Liver (tissue), 9 donors: ENCODE data around the gene CXCL16. TPM values are rescaled to one million over a fixed set of nuclear protein-coding genes. Genes with fewer than 3 reads are reported as not detected.
"Not testable (repeated sequence)": the region's sequence is repeated elsewhere in the genome, so short reads cannot be mapped to it uniquely, and the experiment has no call there.

Experiments
- DNase-seq: peaks from one replicate; pipeline ENCODE4 v3.0.0-alpha.2; 2017; ENCODE audit warnings: low spot score
- H3K27ac ChIP-seq, 2 donors: one replicate each; pipeline ENCODE4 v1.7.0; 2013; ENCODE audit warnings: inconsistent platforms in 2 of 2, low read length in 2 of 2, control low read depth in 1 of 2, low read depth in 1 of 2, mild to moderate bottlenecking in 1 of 2
- H3K27me3 ChIP-seq, 4 donors: one replicate each; pipeline versions ENCODE4 v1.6.1 to v1.7.0; 2013; ENCODE audit warnings: low read length in 3 of 4, inconsistent platforms in 1 of 4, mild to moderate bottlenecking in 1 of 4, moderate library complexity in 1 of 4; ENCODE audit not compliant: control insufficient read depth in 4 of 4, insufficient read depth in 4 of 4
- H3K36me3 ChIP-seq, 4 donors: one replicate each; pipeline versions ENCODE4 v1.6.1 to v1.7.0; 2013; ENCODE audit warnings: low read length in 3 of 4, mild to moderate bottlenecking in 3 of 4, low read depth in 1 of 4, moderate library complexity in 1 of 4; ENCODE audit not compliant: control insufficient read depth in 4 of 4, insufficient read depth in 3 of 4
- H3K4me1 ChIP-seq, 4 donors: one replicate each; pipeline versions ENCODE4 v1.6.1 to v1.7.0; 2013; ENCODE audit warnings: low read length in 3 of 4, mild to moderate bottlenecking in 3 of 4, moderate library complexity in 1 of 4; ENCODE audit not compliant: control insufficient read depth in 4 of 4, insufficient read depth in 4 of 4
- H3K4me3 ChIP-seq, 3 donors: one replicate each; pipeline versions ENCODE4 v1.6.1 to v1.7.0; 2013; ENCODE audit warnings: low read length in 3 of 3, control low read depth in 1 of 3, low read depth in 1 of 3, mild to moderate bottlenecking in 1 of 3
- H3K9ac ChIP-seq, 2 donors: one replicate each; pipeline ENCODE4 v1.7.0; 2013; ENCODE audit warnings: low read length in 2 of 2, mild to moderate bottlenecking in 2 of 2, moderate library complexity in 2 of 2, control low read depth in 1 of 2, low read depth in 1 of 2
- H3K9me3 ChIP-seq, 4 donors: one replicate each; pipeline versions ENCODE4 v1.6.1 to v1.7.0; 2013; ENCODE audit warnings: low read length in 3 of 4; ENCODE audit not compliant: control insufficient read depth in 4 of 4
- ATF3 ChIP-seq: IDR thresholded peaks from 2 replicates; pipeline ENCODE4 v1.6.1; 2016; ENCODE audit warnings: antibody characterized with exemption
- EGR1 ChIP-seq, 2 donors: IDR thresholded peaks; 2 replicates each; pipeline ENCODE4 v1.6.1; 2016 to 2018; ENCODE audit warnings: antibody characterized with exemption in 2 of 2, low read depth in 2 of 2
- FOXA1 ChIP-seq: IDR thresholded peaks from 2 replicates; pipeline ENCODE4 v1.6.1; 2016; ENCODE audit warnings: antibody characterized with exemption
- FOXA2 ChIP-seq: IDR thresholded peaks from 2 replicates; pipeline ENCODE4 v1.6.1; 2016; ENCODE audit warnings: antibody characterized with exemption
- GABPA ChIP-seq, 2 donors: IDR thresholded peaks in 1 of 2; conservative IDR thresholded peaks in 1 of 2; 2 replicates each; pipeline ENCODE4 v1.6.1; 2016; ENCODE audit warnings: antibody characterized with exemption in 2 of 2, mild to moderate bottlenecking in 1 of 2, moderate library complexity in 1 of 2
- HNF4A ChIP-seq, 2 donors: conservative IDR thresholded peaks; 2 replicates each; pipeline ENCODE4 v1.6.1; 2016; ENCODE audit warnings: antibody characterized with exemption in 2 of 2, mild to moderate bottlenecking in 2 of 2
- HNF4G ChIP-seq: IDR thresholded peaks from 2 replicates; pipeline ENCODE4 v1.6.1; 2016; ENCODE audit warnings: antibody characterized with exemption
- JUND ChIP-seq, 2 donors: IDR thresholded peaks; 2 replicates each; pipeline ENCODE4 v1.6.1; 2016; ENCODE audit warnings: antibody characterized with exemption in 2 of 2
- NR2F2 ChIP-seq: IDR thresholded peaks from 2 replicates; pipeline ENCODE4 v1.6.1; 2016; ENCODE audit warnings: antibody characterized with exemption
- RAD21 ChIP-seq, 2 donors: IDR thresholded peaks; 2 replicates each; pipeline ENCODE4 v1.6.1; 2016; ENCODE audit warnings: antibody characterized with exemption in 2 of 2, mild to moderate bottlenecking in 2 of 2
- REST ChIP-seq: IDR thresholded peaks from 2 replicates; pipeline ENCODE4 v1.6.1; 2016; ENCODE audit warnings: antibody characterized with exemption, mild to moderate bottlenecking
- RXRA ChIP-seq, 2 donors: IDR thresholded peaks; 2 replicates each; pipeline ENCODE4 v1.6.1; 2017 to 2018; ENCODE audit warnings: antibody characterized with exemption in 2 of 2, mild to moderate bottlenecking in 1 of 2
- SP1 ChIP-seq: IDR thresholded peaks from 2 replicates; pipeline ENCODE4 v1.6.1; 2018; ENCODE audit warnings: antibody characterized with exemption, mild to moderate bottlenecking
- TAF1 ChIP-seq: conservative IDR thresholded peaks from 2 replicates; pipeline ENCODE4 v1.6.1; 2016; ENCODE audit warnings: antibody characterized with exemption, mild to moderate bottlenecking
- YY1 ChIP-seq: IDR thresholded peaks from 2 replicates; pipeline ENCODE4 v1.6.1; 2016; ENCODE audit warnings: antibody characterized with exemption, mild to moderate bottlenecking
- WGBS: extraction: QIAGEN DNeasy Blood & Tissue Kit; methylation state at CpG from one replicate; pipeline ENCODE4 v1.1.7; 2013; 5-methylcytosine and 5-hydroxymethylcytosine counted together
- polyA plus RNA-seq, 2 donors: library from polyadenylated mRNA; stranded (reverse) in 1 of 2; unstranded in 1 of 2; fragments of 200-250 nt in 1 of 2; fragments of >200 nt in 1 of 2; fragmentation: Nextera tagmentation in 1 of 2; extraction: Ambion mirVana in 1 of 2; gene quantifications; one replicate each; pipeline versions ENCODE4 v1.2.1 to v1.2.3, GENCODE V29; 2013 to 2015
- total RNA-seq, 2 donors: library from RNA; depleted of rRNA; stranded (reverse); fragments of >200 nt; gene quantifications; one replicate each; pipeline ENCODE4 v1.2.3, GENCODE V29; 2014
- TF ChIP-seq, protein P1 (sequence below): fragments of 150-350 bp; IDR thresholded peaks from 2 replicates; pipeline ENCODE4 v1.5.1; 2017; ENCODE audit warnings: improper control_type of control experiment, low read depth, low read length; ENCODE audit not compliant: missing input control
- TF ChIP-seq, protein P2 (sequence below): IDR thresholded peaks from 2 replicates; pipeline ENCODE4 v1.6.1; 2016; ENCODE audit warnings: antibody characterized with exemption
- donor health status: healthy.
- donor health status: healthy.
- donor health status: healthy.
- donor health status: healthy.
- donor health status: healthy.

The CXCL16 gene
- total and polyA plus RNA-seq, 4 donors, result 10.7 to 41.1 (median 16.1) TPM

GRCh38 chr17:4706121-4706520 lies 33.6 kb downstream of the CXCL16 start (continued):
- TF ChIP-seq, protein P1, sequence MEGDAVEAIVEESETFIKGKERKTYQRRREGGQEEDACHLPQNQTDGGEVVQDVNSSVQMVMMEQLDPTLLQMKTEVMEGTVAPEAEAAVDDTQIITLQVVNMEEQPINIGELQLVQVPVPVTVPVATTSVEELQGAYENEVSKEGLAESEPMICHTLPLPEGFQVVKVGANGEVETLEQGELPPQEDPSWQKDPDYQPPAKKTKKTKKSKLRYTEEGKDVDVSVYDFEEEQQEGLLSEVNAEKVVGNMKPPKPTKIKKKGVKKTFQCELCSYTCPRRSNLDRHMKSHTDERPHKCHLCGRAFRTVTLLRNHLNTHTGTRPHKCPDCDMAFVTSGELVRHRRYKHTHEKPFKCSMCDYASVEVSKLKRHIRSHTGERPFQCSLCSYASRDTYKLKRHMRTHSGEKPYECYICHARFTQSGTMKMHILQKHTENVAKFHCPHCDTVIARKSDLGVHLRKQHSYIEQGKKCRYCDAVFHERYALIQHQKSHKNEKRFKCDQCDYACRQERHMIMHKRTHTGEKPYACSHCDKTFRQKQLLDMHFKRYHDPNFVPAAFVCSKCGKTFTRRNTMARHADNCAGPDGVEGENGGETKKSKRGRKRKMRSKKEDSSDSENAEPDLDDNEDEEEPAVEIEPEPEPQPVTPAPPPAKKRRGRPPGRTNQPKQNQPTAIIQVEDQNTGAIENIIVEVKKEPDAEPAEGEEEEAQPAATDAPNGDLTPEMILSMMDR, result no peak

GRCh38 chr17:4704991-4705390 lies 34.7 kb downstream of the CXCL16 start:
- no peaks in the 10 kb centered on the region for H3K36me3 ChIP-seq
- DNase-seq, result no peak
- no peak overlapping the region for H3K4me3 ChIP-seq
- TF ChIP-seq, protein P2, sequence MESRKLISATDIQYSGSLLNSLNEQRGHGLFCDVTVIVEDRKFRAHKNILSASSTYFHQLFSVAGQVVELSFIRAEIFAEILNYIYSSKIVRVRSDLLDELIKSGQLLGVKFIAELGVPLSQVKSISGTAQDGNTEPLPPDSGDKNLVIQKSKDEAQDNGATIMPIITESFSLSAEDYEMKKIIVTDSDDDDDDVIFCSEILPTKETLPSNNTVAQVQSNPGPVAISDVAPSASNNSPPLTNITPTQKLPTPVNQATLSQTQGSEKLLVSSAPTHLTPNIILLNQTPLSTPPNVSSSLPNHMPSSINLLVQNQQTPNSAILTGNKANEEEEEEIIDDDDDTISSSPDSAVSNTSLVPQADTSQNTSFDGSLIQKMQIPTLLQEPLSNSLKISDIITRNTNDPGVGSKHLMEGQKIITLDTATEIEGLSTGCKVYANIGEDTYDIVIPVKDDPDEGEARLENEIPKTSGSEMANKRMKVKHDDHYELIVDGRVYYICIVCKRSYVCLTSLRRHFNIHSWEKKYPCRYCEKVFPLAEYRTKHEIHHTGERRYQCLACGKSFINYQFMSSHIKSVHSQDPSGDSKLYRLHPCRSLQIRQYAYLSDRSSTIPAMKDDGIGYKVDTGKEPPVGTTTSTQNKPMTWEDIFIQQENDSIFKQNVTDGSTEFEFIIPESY, result no peak
- TF ChIP-seq HNF4G (no peak), RAD21 (IDR thresholded peaks at IDR 0.05) (no peak), HNF4A (conservative IDR thresholded peaks at IDR 0.05) (no peak), GABPA (IDR thresholded peaks at IDR 0.05 in 1 of 2, conservative IDR thresholded peaks at IDR 0.05 in 1 of 2) (no peak), RXRA (IDR thresholded peaks at IDR 0.05) (no peak), ATF3 (no peak)
- H3K27me3 ChIP-seq, result no peaks in the 10 kb centered on the region
- no peak overlapping the region for H3K9ac ChIP-seq
- H3K27ac ChIP-seq, result no peak overlapping the region
- H3K9me3 ChIP-seq, result no peaks in the 10 kb centered on the region
- peaks cover 2 to 18% (median 12%) of the 10 kb centered on the region in 4 donors for H3K4me1 ChIP-seq
- whole genome bisulfite sequencing, result 96% methylated on average over 15 of the region's 15 CpGs

DNA sequence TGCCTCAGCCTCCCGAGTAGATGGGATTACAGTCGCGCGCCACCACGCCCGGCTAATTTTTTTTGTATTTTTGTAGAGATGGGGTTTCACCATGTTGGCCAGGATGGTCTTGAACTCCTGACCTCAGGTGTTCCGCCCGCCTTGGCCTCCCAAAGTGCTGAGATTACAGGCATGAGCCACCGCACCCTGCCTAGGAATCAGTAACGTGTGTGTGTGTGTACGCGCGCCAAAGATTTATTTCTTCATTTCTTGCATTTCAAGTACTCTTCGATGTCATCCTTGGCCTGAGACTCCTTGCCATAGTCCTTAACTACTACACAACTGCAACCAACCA lies 35.2 kb downstream of the CXCL16 start:
- H3K4me1 ChIP-seq, result peaks cover 2 to 14% (median 12%) of the 10 kb centered on the region in 4 donors
- not testable (repeated sequence) for H3K36me3 ChIP-seq, H3K27me3 ChIP-seq, H3K9me3 ChIP-seq, H3K9ac ChIP-seq, DNase-seq
- peak overlapping the region in 1 of 2 donors; percentile 30 for H3K27ac ChIP-seq
- peak overlapping the region in 2 of 3 donors; percentile 69 to 89 for H3K4me3 ChIP-seq
- WGBS, result 59% methylated on average over 14 of the region's 14 CpGs

GRCh38 chr17:4703330-4703691 lies 36.4 kb downstream of the CXCL16 start:
- peak overlapping the region; percentile 56 to 75 for H3K9ac ChIP-seq
- H3K4me1 ChIP-seq, result peaks cover 2 to 15% (median 14%) of the 10 kb centered on the region in 4 donors
- H3K4me3 ChIP-seq, result peak overlapping the region; percentile 69 to 95 (median 89)
- 9% methylated on average over 15 of the region's 15 CpGs for WGBS
- no peaks in the 10 kb centered on the region for H3K27me3 ChIP-seq
- DNase-seq, result no peak
- no peaks in the 10 kb centered on the region for H3K36me3 ChIP-seq
- peak overlapping the region; percentile 30 to 73 for H3K27ac ChIP-seq
- no peaks in the 10 kb centered on the region for H3K9me3 ChIP-seq
- TF ChIP-seq RAD21 (IDR thresholded peaks at IDR 0.05) (no peak), REST (no peak), HNF4A (conservative IDR thresholded peaks at IDR 0.05) (no peak), GABPA (IDR thresholded peaks at IDR 0.05 in 1 of 2, conservative IDR thresholded peaks at IDR 0.05 in 1 of 2) (no peak), TAF1 (no peak), FOXA1 (no peak), ATF3 (no peak), EGR1 (IDR thresholded peaks at IDR 0.05; ENCODE audit: low read depth in 2 of 2) (no peak), SP1 (no peak), JUND (IDR thresholded peaks at IDR 0.05) (no peak), NR2F2 (no peak), FOXA2 (no peak), YY1 (no peak)
- TF ChIP-seq, protein P2, result no peak
